ENCODE results near the gene PDF.

DNA sequence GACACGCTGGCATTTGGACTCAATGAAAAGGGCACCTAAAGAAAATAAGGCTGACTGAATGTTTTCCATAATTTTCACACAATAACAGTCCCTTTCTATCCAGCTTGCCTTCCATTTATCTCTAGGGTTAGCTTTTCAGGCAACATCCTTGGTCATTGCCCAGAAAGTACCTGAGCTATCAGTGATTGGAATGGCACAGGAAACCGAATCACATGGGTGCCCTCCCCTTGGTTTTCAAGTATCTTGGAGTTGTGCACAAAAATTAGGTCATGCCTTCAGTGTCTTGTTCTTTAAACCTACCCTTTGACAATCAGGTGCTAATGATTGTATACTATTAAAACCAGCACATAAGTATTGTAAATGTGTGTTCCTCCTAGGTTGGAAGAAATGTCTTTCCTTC, 22.5 kb downstream of the PDF start:
- TF ChIP-seq, protein P1, sequence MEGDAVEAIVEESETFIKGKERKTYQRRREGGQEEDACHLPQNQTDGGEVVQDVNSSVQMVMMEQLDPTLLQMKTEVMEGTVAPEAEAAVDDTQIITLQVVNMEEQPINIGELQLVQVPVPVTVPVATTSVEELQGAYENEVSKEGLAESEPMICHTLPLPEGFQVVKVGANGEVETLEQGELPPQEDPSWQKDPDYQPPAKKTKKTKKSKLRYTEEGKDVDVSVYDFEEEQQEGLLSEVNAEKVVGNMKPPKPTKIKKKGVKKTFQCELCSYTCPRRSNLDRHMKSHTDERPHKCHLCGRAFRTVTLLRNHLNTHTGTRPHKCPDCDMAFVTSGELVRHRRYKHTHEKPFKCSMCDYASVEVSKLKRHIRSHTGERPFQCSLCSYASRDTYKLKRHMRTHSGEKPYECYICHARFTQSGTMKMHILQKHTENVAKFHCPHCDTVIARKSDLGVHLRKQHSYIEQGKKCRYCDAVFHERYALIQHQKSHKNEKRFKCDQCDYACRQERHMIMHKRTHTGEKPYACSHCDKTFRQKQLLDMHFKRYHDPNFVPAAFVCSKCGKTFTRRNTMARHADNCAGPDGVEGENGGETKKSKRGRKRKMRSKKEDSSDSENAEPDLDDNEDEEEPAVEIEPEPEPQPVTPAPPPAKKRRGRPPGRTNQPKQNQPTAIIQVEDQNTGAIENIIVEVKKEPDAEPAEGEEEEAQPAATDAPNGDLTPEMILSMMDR (IDR thresholded peaks at IDR 0.05) = no peak
- TF ChIP-seq EP300 (IDR thresholded peaks at IDR 0.05) (no peak), POLR2A (IDR thresholded peaks at IDR 0.05) (no peak), POLR2AphosphoS5 (IDR thresholded peaks at IDR 0.05) (no peak)

Data from sigmoid colon (tissue), 4 donors.